DMS153 (cell line): ENCODE results near the gene USP2.
A peak's percentile ranks its signal among the peaks of the same experiment; 100 is the strongest.

Experiments used
- DNase-seq: peaks from one replicate; lab custom pipeline; 2025; lab: John Stamatoyannopoulos, UW

Gene USP2, protein sequence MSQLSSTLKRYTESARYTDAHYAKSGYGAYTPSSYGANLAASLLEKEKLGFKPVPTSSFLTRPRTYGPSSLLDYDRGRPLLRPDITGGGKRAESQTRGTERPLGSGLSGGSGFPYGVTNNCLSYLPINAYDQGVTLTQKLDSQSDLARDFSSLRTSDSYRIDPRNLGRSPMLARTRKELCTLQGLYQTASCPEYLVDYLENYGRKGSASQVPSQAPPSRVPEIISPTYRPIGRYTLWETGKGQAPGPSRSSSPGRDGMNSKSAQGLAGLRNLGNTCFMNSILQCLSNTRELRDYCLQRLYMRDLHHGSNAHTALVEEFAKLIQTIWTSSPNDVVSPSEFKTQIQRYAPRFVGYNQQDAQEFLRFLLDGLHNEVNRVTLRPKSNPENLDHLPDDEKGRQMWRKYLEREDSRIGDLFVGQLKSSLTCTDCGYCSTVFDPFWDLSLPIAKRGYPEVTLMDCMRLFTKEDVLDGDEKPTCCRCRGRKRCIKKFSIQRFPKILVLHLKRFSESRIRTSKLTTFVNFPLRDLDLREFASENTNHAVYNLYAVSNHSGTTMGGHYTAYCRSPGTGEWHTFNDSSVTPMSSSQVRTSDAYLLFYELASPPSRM

GRCh38 chr11:119381181-119381988, at the start of gene USP2:
USP2 (minus strand) TSS chr11:119381690; CDS start chr11:119373480, 8,210 bp downstream.
- peak; percentile 88 for DNase-seq

GRCh38 chr11:119427279-119427678, 45.8 kb upstream of the USP2 start:
- DNase-seq = no peak

GRCh38 chr11:119426142-119426541, 44.7 kb upstream of the USP2 start:
- no peak for DNase-seq

DNA sequence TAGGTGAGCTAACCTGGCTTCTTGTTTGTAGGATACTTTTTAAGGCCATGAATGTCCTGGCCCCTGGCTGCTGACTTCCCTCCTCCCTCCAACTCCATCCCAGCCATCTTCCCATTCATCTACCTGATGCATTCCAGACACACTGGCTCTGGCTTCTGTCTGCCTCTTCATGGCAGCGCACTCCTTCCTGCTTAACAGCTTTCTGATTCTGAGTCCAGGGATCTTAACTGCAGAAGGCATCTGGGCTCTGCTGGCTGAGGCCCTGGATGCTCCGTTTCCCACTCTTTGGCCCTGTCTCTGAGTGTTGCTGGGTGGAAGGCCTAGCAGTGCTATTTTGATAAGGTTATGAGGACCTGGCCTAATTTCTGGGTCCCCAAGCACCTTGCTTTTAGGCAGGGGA, 43.3 kb upstream of the USP2 start:
- no peak for DNase-seq

- DNase-seq = no peak
These were observed 42.8 kb upstream of the USP2 start for GRCh38 chr11:119424276-119424675.

- DNase-seq = no peak
These were observed 42.2 kb upstream of the USP2 start for GRCh38 chr11:119423509-119424254.

GRCh38 chr11:119422809-119423508, 41.5 kb upstream of the USP2 start, which contains the start of gene THY1:
THY1 (minus strand) TSS chr11:119423172; CDS start chr11:119420905, 2,267 bp downstream.
- DNase-seq = no peak

DNA sequence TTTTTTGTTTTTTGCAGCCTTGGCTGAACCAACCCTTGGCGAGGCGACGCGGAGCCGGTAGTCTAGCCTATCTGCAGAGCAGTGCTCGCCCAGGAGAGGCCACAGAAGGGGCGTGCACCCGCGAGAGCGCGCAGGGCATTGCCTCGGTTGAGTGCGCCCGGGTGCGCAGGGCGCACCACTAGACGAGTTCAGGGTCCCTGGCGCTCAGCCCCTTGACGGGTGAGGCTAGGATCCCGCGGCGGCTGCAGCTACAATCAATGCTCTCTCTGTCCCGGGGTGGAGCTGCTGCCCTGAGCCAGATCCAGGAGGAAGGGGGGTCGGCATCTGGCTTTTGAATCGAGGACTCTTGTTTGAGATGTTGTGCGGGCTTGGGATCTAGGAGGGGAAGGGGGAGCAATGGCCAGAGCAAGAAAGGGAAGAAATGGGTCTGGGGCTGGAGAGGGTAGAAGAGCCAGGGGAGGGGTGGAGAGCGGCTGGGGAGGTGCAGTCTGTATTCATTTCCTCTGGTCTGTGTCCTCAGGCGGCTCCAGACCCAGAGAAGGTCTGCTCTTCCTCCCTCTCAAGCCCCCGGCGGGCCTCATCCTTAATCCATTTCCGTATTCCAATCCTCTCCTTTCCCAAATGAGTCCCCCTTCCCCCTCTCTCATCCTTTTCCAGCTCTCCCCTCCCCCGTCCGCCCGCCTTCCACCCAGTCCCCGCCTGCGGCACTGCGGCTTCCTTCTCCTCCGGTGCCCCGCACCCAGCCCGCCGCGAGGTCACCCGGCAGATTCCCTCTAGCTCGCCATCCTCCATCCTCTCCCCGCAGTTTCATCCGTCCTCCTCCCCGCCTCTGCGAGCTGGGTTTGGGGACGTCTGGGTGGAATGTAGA, 40.7 kb upstream of the USP2 start:
- no peak for DNase-seq

- DNase-seq = no peak
These were observed 39.9 kb upstream of the USP2 start for GRCh38 chr11:119421351-119421750.

GRCh38 chr11:119420631-119421030, 39.1 kb upstream of the USP2 start:
- no peak for DNase-seq

GRCh38 chr11:119419834-119420492, 38.5 kb upstream of the USP2 start:
- no peak for DNase-seq

- no peak for DNase-seq
These were observed 37.8 kb upstream of the USP2 start for GRCh38 chr11:119419246-119419645.

- no peak for DNase-seq
These were observed 37.3 kb upstream of the USP2 start for GRCh38 chr11:119418759-119419158.

GRCh38 chr11:119417726-119418540, 36.4 kb upstream of the USP2 start:
- no peak for DNase-seq

DNA sequence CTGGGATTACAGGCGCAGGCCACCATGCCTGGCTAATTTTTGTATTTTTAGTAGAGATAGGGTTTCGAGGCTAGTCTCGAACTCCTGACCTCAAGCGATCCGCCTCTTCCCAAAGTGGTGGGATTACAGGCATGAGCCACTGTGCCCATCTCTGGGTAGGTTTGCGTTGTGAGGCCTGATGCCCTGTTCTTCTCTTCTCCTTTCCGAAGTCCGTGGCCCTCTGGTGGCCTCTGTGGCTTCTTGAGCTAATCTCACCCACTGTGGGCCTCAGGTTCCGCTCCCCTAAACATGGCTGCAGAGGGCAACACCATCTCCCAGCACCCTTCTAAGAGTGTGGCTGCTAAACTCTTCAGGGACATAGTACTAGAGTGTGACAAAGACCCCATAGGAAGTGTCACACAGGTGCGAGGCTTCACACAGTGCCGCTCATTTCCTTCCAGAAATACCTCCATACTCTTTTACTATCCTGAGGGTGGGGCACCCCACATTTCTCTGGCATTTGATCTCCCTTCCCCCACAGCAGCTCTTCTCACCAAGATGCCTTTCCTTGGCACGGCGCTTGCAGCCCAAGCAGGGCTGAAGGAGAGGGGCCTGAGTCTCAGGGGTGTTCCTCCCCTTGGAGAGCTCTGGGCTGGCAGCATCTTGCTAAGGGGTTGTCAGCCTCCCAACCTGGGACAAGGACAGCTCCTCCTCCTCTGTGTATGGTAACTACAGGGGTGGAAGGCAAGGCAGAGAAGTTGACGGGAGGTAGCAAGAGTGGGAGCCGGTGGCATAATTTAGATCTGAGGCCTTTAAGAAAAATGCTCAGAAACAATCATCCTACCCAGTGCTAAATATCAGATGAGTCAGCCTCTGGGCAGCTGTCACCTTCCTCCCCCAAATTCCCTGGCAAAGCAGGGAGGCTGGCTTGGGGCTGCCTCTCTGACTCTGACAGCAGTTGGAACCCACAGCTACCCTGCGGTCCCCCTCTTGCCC, 35.4 kb upstream of the USP2 start:
- no peak for DNase-seq

DNA sequence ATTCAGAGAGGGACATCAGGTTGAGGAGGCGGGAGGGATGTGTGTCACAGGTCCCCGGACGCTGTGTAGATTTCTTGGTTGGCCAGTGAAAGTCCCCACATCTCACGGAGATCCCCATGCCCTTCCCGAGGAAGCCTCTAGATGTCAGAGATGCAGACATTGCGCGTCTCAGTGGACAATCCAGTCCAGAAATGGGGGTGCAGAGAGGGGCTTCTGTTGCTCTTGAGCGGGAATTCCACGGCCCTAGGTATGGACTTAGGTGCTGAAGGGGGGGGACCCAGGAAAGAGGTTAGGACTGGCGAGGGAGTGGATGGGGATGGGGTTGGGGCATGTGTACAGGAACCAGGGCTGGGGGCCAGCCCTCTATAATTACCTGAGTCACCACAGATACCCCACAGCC, 34.5 kb upstream of the USP2 start:
- DNase-seq = no peak

DNA sequence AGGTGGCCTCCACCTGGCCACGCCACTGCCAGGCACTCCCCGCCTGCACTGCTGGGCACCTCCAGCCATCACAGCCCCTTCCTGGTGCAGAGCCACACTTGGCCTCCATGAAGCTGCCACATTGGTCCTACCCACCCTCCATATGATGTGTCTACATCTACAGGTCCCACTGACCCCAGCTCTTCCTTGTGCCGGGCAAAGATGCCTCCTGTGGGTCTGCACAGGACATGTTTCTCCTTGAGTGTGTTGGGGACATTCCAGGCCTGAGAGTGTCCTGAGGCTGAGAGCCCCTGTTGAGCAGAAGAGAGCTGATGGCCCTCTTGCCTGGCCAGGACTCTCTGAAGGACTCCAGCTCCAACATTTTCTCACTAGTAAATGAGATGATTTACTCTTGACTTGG, 34.0 kb upstream of the USP2 start:
- DNase-seq = no peak

DNA sequence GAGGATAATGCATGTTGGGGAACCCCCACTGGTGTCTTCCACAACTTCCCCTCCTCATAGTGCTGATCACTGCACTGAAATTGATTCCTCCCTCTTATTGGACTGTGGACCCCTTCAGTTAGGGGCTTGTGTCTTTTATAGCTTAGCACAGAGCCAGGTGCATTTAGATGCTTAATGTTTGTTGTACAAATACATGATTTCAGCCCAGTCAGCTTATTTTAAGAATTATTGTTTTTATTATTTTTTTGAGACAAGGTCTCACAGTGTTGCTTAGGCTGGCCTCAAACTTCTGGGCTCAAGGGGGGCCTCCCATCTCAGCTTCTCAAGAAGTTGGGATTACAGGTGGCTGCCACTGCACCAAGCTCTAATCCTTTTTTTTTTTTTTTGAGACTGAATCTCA, 33.2 kb upstream of the USP2 start:
- DNase-seq = no peak
